NCI-H2196 (cell line): Measurements from ENCODE around the gene KLHL40.

Source experiments
- DNase-seq: peaks from one replicate; lab custom pipeline; 2025; ENCODE audit not compliant: unreplicated experiment; lab: John Stamatoyannopoulos, UW

The KLHL40 gene

DNA sequence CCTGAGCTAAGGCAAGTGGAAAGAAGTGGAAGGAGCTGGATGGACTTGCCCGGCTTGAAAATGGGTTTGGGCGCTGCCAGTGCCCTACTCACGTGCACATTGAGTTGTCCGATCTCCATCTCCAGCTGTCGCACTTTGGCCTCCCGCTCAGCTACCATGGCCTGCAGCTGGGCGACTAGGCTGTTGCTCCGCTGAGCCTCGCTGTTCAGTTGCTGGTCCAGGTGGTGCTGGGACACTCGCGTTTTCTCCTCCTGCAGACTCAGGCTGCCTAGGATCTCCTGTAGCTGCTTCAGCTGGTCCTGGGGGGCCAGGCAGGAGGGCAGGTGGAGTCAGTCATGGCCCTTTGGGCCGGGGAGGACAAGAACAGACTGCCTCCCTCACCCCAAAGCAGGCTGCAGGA, 50.3 kb downstream of the KLHL40 start:
- no peak for DNase-seq

DNA sequence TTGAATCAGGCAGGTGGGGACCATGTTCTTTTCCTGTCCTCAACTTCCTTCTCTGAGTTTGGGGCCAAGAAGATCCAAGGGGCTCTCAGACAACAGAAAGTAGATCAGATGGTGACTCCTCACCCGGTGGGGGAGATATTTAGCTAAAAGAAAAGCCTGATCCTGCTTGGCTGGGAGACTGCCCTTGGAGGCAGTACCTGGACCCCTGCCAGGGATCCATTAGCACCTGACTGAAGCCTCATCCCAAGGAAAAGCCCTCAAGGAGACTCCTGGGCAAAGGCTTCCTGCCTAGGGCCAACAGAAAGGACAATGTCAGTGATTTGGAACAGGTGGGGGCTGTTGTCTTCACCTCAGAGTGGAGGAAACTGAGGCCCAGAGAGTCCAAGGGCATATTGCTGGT, 50.7 kb downstream of the KLHL40 start:
- DNase-seq = peak; percentile 14

DNA sequence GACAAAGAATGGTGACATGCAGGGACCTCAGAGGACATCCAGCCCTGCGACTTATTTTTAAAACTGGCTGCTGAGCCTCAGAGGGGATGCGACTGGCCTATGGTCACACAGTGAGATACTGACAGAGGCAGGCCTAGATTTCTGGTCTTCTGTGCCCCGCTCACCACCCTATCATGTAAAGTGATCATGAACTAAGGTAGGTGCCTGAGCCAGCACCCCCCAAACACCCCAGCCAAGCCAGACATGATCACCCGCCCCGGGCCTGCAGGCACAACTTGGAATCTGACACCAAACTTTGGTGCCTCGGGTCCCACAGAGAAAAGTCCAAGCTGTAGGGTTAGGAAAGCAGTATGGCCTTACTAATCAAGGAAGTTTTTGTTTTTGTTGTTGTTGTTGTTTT, 51.2 kb downstream of the KLHL40 start:
- DNase-seq = no peak

DNA sequence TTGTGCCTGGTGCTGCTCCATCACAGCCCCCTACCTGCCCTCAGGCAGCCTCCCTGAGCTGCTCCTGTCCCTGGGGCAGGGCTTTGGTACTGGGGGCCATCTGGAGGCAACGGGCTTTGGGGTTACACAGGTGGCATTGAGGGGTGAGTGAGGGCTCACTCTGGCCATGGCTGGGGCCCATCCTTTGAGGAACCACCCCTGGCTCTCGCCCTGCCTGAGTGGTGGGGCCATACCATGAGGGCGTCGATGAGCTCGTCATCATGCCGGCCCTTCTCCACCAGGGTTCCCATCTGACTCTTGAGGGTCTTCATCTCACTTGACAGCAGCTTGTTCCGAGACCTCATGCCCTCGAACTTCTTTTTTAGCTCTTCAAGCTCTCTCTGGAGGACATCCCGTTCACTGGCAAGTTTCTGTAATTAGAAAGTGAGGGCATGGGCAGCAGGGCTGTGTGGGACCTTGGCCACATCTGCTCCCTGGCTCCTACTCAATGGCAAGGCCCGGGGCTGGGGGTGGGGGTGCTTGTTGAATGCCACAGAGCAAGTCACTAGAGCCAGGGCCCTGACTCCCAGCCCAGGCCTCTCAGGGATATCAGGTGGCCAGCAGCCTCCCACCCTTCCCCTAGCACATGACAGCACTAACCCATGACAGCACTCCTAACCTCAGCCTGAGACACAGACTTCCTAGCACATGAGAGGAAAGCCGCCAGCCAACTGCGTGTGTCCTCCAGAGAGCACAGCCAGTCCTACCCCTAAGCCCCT, 54.2 kb downstream of the KLHL40 start:
- DNase-seq = no peak

DNA sequence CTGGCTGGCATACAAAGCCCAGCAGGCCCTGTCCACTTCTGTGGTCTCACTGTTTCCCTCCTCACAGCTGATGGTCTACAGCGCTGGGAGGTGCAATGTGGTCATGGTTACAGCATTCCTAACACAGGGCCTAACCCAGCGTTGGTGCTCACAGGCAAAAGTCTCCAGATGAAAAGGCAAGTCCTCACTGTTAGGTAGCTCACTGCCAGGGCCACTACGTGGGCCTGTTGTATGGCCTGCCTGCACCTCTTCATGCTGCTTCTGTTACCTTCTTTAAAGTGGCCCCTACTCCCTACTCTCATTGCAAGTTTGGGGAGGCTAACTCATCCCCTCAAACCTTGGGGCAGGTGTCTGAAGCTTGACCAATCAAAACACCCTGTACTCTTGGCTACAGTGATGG, 56.5 kb downstream of the KLHL40 start:
- no peak for DNase-seq
